ENCODE measurements around the gene KIRREL2.

Gene KIRREL2

DNA sequence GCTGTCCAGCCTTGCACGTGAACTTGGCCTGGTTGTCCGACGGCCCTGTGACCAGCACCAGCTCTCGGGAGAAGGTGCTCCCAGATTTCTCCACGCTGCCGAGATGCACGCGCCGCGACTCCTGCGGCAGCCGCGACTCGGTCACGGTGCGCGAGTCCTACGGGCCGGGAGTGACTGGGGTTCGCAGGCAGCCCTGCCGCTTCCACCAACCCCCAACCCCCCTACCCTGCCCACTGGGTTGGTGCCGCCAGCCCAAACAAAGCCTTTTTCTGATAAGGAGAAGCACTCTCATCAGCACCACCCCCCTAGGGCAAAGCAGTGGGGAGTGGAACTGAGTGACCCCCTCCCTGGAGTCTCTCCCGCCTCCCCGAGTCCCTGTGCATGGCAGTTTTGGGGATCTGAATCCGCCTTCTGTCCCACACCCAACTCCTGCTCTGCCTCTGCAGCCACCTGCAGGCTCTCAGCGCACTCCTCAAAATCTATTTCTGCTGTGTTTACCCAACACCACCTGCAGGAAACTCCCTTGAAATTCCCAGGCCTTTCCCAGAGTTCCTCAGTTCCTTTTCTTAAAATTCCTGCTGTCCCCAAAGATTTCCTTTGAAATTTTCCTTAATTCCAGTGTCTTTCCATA lies 10.6 kb upstream of the KIRREL2 start:
- Histone ChIP-seq H3K36me3 (ENCODE audit: insufficient read depth, low read depth, low read length) (no peaks in the 10 kb centered on the region), H3K9me3 (ENCODE audit: insufficient read depth, low read depth, low read length) (no peaks in the 10 kb centered on the region), H3K27ac (ENCODE audit: low read length) (no peak overlapping the region), H3K27me3 (ENCODE audit: insufficient read depth, low read length) (peaks cover 90% of the 10 kb centered on the region), H3K4me1 (ENCODE audit: insufficient read depth, low read length) (peaks cover 3% of the 10 kb centered on the region; the same call in 1 of the 2 replicates), H3K4me3 (ENCODE audit: low read length) (peak overlapping the region; percentile 64), H3K9ac (ENCODE audit: low read depth, low read length) (no peak overlapping the region)

DNA sequence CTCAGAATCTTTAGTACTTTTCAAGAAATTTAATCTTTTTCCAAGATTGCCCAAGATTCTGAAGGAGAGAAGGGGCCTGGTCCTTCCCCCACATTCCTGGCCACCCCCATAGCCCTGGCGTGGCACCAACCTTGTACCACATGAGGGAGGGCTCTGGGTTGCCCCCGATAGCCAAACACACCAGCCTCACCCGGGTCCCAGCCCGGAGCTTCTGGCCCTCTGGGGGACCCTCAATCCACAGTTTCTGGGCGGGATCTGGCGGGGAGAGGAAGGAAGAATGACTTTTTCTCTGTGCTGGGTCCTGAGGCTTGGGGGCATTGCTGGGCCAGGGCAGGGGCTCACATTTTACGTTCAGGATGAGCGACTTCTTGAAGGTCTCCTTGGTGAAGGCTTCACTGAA lies 8.8 kb upstream of the KIRREL2 start:
- Histone ChIP-seq H3K4me1 (ENCODE audit: insufficient read depth, low read length) (peaks cover 3% of the 10 kb centered on the region; the same call in 1 of the 2 replicates), H3K36me3 (ENCODE audit: insufficient read depth, low read depth, low read length) (no peaks in the 10 kb centered on the region), H3K9me3 (ENCODE audit: insufficient read depth, low read depth, low read length) (no peaks in the 10 kb centered on the region), H3K27me3 (ENCODE audit: insufficient read depth, low read length) (peaks cover 90% of the 10 kb centered on the region), H3K4me3 (ENCODE audit: low read length) (no peak overlapping the region), H3K27ac (ENCODE audit: low read length) (no peak overlapping the region), H3K9ac (ENCODE audit: low read depth, low read length) (no peak overlapping the region)

DNA sequence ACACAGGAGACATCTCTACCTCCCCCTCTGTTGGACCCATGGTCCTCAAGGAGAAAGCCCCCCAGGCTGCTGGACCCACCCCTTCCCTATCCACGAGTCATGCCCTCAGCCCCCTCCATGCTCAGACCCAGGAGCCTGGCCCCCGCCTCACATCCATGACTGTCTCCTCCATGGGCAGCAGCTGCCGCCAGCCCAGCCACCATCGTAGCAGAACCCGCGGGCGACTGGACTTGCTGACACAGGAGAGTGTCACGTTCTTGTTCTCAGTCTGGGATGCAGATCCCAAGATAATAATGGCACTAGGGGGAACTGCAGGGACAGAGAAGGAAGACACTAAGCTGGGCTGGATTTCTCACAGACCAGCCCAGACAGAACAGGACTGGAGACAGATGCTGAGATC lies 8.2 kb upstream of the KIRREL2 start:
- Histone ChIP-seq H3K4me1 (ENCODE audit: insufficient read depth, low read length) (peaks cover 3% of the 10 kb centered on the region; the same call in 1 of the 2 replicates), H3K4me3 (ENCODE audit: low read length) (no peak overlapping the region), H3K9ac (ENCODE audit: low read depth, low read length) (no peak overlapping the region), H3K27ac (ENCODE audit: low read length) (no peak overlapping the region), H3K36me3 (ENCODE audit: insufficient read depth, low read depth, low read length) (no peaks in the 10 kb centered on the region), H3K27me3 (ENCODE audit: insufficient read depth, low read length) (peaks cover 87% of the 10 kb centered on the region), H3K9me3 (ENCODE audit: insufficient read depth, low read depth, low read length) (no peaks in the 10 kb centered on the region)

- Histone ChIP-seq H3K27ac (ENCODE audit: low read length) (no peak overlapping the region), H3K9me3 (ENCODE audit: insufficient read depth, low read depth, low read length) (no peaks in the 10 kb centered on the region), H3K9ac (ENCODE audit: low read depth, low read length) (no peak overlapping the region), H3K4me3 (ENCODE audit: low read length) (no peak overlapping the region), H3K4me1 (ENCODE audit: insufficient read depth, low read length) (peaks cover 3% of the 10 kb centered on the region; the same call in 1 of the 2 replicates), H3K27me3 (ENCODE audit: insufficient read depth, low read length) (peaks cover 82% of the 10 kb centered on the region), H3K36me3 (ENCODE audit: insufficient read depth, low read depth, low read length) (no peaks in the 10 kb centered on the region)
Measured at GRCh38 chr19:35848919-35849505, 7.7 kb upstream of the KIRREL2 start.

DNA sequence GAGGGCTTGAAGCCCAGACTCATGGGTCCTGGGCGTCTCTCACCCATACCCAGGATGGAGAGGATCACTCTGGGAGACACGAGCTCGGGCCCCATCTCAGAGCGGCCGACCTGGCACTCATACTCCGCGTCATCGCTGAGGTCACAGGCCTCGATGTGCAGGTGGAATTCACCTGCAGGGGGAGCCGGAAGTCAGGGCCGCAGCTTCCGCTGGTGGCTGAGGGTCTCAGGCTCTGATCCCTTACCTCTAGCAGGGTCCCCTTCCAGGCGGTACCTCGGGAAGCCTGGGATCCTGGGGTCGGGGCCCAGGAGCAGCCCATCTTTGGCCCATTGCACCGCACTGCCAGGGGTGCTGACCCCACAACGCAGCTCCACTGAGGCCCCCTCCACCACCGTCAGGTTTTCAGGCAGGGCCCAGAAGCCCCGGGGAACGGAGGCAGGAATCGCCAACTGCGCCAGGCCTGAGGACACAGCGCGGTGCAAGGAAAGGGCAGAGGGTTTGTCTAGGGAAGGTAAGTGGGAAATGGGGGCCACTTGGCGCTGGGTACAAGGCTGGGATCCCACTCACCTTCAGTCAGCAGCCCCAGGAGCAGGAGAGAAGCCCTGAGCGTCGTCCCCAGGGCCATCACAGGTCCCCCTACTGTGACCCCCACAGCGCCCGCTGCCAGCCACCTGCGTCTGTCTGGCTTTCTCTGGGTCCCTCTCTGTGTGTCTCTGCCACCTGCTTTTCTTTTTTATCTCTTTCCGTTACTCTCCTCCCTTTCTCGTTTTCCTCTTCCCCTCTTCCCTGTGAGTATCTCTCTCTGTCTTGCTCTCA lies 5.3 kb upstream of the KIRREL2 start:
- Histone ChIP-seq H3K27me3 (ENCODE audit: insufficient read depth, low read length) (peaks cover 79% of the 10 kb centered on the region), H3K9ac (ENCODE audit: low read depth, low read length) (no peak overlapping the region; the same call in 1 of the 2 replicates), H3K9me3 (ENCODE audit: insufficient read depth, low read depth, low read length) (no peaks in the 10 kb centered on the region), H3K36me3 (ENCODE audit: insufficient read depth, low read depth, low read length) (no peaks in the 10 kb centered on the region), H3K27ac (ENCODE audit: low read length) (no peak overlapping the region), H3K4me3 (ENCODE audit: low read length) (peak overlapping the region; percentile 36; the same call in 1 of the 2 replicates), H3K4me1 (ENCODE audit: insufficient read depth, low read length) (peaks cover 3% of the 10 kb centered on the region; the same call in 1 of the 2 replicates)

DNA sequence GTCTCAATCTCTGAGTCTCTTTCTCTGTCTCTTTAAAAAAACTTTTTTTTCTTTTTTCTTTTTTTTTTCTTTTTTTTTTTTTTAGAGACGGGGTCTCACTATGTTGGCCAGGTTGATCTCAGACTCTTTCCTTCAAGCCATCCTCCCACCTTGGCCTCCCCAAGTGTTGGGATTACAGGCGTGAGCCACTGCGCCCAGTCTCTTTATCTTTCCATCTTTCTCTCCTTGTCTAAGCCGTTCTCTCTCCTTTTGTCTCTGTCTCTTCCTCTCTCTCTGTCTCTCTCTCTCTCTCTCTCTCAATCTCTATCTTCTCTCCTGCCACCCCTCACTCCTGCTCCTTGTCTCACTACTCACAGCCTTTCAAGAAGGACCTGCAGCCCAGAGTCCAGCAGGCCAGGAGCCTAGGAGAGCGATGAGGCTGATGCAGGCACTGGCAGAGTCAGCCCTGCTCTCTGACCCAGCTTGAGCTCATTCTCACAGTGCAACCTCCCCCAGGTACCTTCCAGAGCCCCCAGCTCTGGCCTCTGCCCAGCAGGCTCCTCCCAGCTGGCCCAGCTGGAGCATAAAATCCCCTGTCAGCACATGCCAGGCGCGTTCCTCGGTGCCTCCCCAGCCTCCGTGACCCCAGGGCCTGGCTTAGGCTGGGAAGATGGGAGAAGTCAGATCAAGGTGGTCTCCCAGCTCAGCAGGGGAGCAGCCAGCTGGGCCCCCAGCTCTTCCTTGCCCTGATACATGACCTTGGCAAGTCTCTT lies 4.5 kb upstream of the KIRREL2 start, which contains the start of gene NPHS1:
TSS of gene NPHS1 (minus strand) at position 476 of the 752 bp plus-strand sequence. CDS start 667 bp downstream, outside the sequence.
- no peaks in the 10 kb centered on the region for H3K9me3 ChIP-seq (ENCODE audit: insufficient read depth, low read depth, low read length)
- H3K27me3 ChIP-seq (ENCODE audit: insufficient read depth, low read length), result peaks cover 81% of the 10 kb centered on the region
- no peak within 1 kb of the TSS; the same call in 1 of the 2 replicates for H3K9ac ChIP-seq (ENCODE audit: low read depth, low read length)
- no peaks in the 10 kb centered on the region for H3K36me3 ChIP-seq (ENCODE audit: insufficient read depth, low read depth, low read length)
- no peaks in the 10 kb centered on the region; the same call in 1 of the 2 replicates for H3K4me1 ChIP-seq (ENCODE audit: insufficient read depth, low read length)
- H3K27ac ChIP-seq (ENCODE audit: low read length), result no peak within 1 kb of the TSS
- peak within 1 kb of the TSS; percentile 36; the same call in 1 of the 2 replicates for H3K4me3 ChIP-seq (ENCODE audit: low read length)

DNA sequence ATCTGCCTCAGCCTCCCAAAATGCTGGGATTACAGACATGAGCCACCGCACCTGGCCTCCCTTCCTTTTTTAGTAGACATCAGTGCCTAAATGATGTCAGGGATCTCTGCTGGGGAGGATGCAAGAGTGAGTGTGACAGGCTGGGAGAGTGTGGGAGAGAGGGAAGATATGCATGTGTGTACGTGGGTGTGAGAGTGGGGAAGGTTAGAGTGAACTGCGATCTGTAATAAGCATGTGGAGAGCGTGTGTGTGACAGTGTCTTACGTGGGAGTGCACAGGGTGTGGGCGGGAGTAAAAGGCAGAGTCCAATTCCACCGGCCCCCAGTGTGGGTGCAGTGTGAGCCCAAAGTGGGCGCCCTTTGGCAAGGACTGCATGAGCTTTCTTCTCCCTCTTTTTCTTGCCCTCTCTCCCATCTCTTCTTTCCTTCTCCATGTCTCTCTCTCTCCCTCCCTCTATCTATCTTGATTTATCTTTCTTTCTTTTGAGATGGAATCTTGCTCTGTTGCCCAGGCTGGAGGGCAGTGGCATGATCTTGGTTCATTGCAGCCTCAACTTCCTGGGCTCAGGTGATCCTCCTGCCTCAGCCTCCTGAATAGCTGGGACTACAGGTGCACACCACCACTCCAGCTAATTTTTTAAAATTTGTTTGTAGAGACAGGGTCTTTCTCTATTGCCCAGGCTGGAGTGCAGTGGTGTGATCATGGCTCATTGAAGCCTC lies 3.5 kb upstream of the KIRREL2 start:
- H3K4me3 ChIP-seq (ENCODE audit: low read length), result no peak overlapping the region
- H3K27me3 ChIP-seq (ENCODE audit: insufficient read depth, low read length), result peaks cover 85% of the 10 kb centered on the region
- no peak overlapping the region for H3K9ac ChIP-seq (ENCODE audit: low read depth, low read length)
- H3K9me3 ChIP-seq (ENCODE audit: insufficient read depth, low read depth, low read length), result no peaks in the 10 kb centered on the region
- no peaks in the 10 kb centered on the region; the same call in 1 of the 2 replicates for H3K4me1 ChIP-seq (ENCODE audit: insufficient read depth, low read length)
- no peak overlapping the region for H3K27ac ChIP-seq (ENCODE audit: low read length)
- H3K36me3 ChIP-seq (ENCODE audit: insufficient read depth, low read depth, low read length), result no peaks in the 10 kb centered on the region

GRCh38 chr19:35858311-35858710 lies 1.6 kb downstream of the KIRREL2 start:
- Histone ChIP-seq H3K27ac (ENCODE audit: low read length) (no peak overlapping the region), H3K36me3 (ENCODE audit: insufficient read depth, low read depth, low read length) (no peaks in the 10 kb centered on the region), H3K27me3 (ENCODE audit: insufficient read depth, low read length) (peaks cover 89% of the 10 kb centered on the region), H3K4me3 (ENCODE audit: low read length) (no peak overlapping the region), H3K4me1 (ENCODE audit: insufficient read depth, low read length) (no peaks in the 10 kb centered on the region; the same call in 1 of the 2 replicates), H3K9me3 (ENCODE audit: insufficient read depth, low read depth, low read length) (no peaks in the 10 kb centered on the region), H3K9ac (ENCODE audit: low read depth, low read length) (no peak overlapping the region)

DNA sequence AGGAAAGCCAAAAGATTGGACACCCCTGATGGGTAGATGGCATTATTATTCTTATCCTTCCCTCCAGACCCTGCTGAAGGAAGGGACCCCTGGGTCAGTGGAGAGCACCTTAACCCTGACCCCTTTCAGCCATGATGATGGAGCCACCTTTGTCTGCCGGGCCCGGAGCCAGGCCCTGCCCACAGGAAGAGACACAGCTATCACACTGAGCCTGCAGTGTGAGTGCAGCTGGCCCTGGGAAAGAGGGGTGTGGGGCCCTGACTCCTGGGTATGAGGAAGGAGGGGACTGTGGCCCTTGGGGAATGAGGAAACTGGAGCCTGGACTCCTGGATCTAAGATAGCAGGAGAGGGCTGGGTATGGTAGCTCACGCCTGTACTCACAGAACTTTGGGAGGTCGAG lies 2.7 kb downstream of the KIRREL2 start:
- H3K9ac ChIP-seq (ENCODE audit: low read depth, low read length), result no peak overlapping the region
- H3K9me3 ChIP-seq (ENCODE audit: insufficient read depth, low read depth, low read length), result no peaks in the 10 kb centered on the region
- peaks cover 88% of the 10 kb centered on the region for H3K27me3 ChIP-seq (ENCODE audit: insufficient read depth, low read length)

DNA sequence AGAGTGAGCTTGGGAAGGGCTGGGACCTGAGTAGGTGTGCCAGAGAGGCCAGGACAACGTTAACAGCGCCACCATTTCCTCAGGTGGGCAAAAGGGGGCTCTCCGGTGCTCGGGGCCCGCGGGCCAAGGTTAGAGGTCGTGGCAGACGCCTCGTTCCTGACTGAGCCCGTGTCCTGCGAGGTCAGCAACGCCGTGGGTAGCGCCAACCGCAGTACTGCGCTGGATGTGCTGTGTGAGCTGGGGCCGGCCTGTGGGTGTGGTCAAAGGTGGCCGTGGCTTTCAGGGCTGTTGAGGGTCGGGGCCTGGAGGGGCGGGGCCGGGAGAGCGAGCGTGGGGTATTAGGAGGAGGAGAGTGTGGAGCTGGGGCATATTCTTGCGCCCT lies 3.7 kb downstream of the KIRREL2 start:
- no peaks in the 10 kb centered on the region; the same call in 1 of the 2 replicates for H3K4me1 ChIP-seq (ENCODE audit: insufficient read depth, low read length)
- peak overlapping the region; percentile 53 for H3K4me3 ChIP-seq (ENCODE audit: low read length)
- H3K27ac ChIP-seq (ENCODE audit: low read length), result no peak overlapping the region
- H3K27me3 ChIP-seq (ENCODE audit: insufficient read depth, low read length), result peaks cover 79% of the 10 kb centered on the region
- H3K9ac ChIP-seq (ENCODE audit: low read depth, low read length), result no peak overlapping the region
- no peaks in the 10 kb centered on the region for H3K9me3 ChIP-seq (ENCODE audit: insufficient read depth, low read depth, low read length)
- H3K36me3 ChIP-seq (ENCODE audit: insufficient read depth, low read depth, low read length), result no peaks in the 10 kb centered on the region

More for the DNA sequence above, 2.7 kb downstream of the KIRREL2 start:
- Histone ChIP-seq H3K4me3 (ENCODE audit: low read length) (no peak overlapping the region), H3K4me1 (ENCODE audit: insufficient read depth, low read length) (no peaks in the 10 kb centered on the region; the same call in 1 of the 2 replicates), H3K27ac (ENCODE audit: low read length) (no peak overlapping the region), H3K36me3 (ENCODE audit: insufficient read depth, low read depth, low read length) (no peaks in the 10 kb centered on the region)

All from iPS-20b (cell line).